ENCODE data around the gene RMND1. TPM values are rescaled to one million over a fixed set of nuclear protein-coding genes. Genes with fewer than 3 reads are reported as not detected.

RMND1 gene
- total and polyA plus RNA-seq, 12 donors, result 10.9 to 25.2 (median 14.7) TPM

GRCh38 chr6:151374036-151374683 is 77.8 kb downstream of the RMND1 start:
- peaks cover 0 to 42% (median 5%) of the 10 kb centered on the region in 9 donors for H3K36me3 ChIP-seq
- TF ChIP-seq CTCF (IDR thresholded peaks at IDR 0.05), result no peak
- no peaks in the 10 kb centered on the region for H3K27me3 ChIP-seq
- no peaks in the 10 kb centered on the region for H3K9me3 ChIP-seq
- H3K27ac ChIP-seq, result peak overlapping the region in 9 of 10 donors; percentile 16 to 77 (median 51)
- peaks cover 0 to 27% (median 15%) of the 10 kb centered on the region in 9 donors for H3K4me1 ChIP-seq
- 50 to 66% methylated on average over 5 of the region's 5 CpGs for WGBS, 2 donors
- ATAC-seq (peak; percentile 47 to 87 (median 78)), DNase-seq (peak in 1 of 2 donors; percentile 33)
- intact Hi-C loops (cut with DNase I), result no loop called here
- H3K4me3 ChIP-seq, result peak overlapping the region in 4 of 10 donors; percentile 3 to 19 (median 9)

GRCh38 chr6:151372164-151372563 is 79.8 kb downstream of the RMND1 start:
- Histone ChIP-seq H3K4me1 (peaks cover 0 to 27% (median 15%) of the 10 kb centered on the region in 9 donors), H3K36me3 (peaks cover 0 to 62% (median 5%) of the 10 kb centered on the region in 9 donors), H3K9me3 (no peaks in the 10 kb centered on the region), H3K27me3 (no peaks in the 10 kb centered on the region), H3K4me3 (no peak overlapping the region), H3K27ac (peak overlapping the region in 1 of 10 donors; percentile 21)
- no peak for DNase-seq
- no peak for ATAC-seq
- 81 to 85% methylated on average over 5 of the region's 5 CpGs for WGBS, 2 donors
- intact Hi-C loops (cut with DNase I), result no loop called here
- no peak for TF ChIP-seq CTCF (IDR thresholded peaks at IDR 0.05)

- WGBS, 2 donors, result 78 to 84% methylated on average over 6 of the region's 6 CpGs
- peak in 3 of 9 donors; percentile 5 to 21 (median 18) for TF ChIP-seq CTCF (IDR thresholded peaks at IDR 0.05)
- no peak overlapping the region for H3K4me3 ChIP-seq
- no peaks in the 10 kb centered on the region for H3K27me3 ChIP-seq
- peaks cover 0 to 23% (median 15%) of the 10 kb centered on the region in 9 donors for H3K4me1 ChIP-seq
- H3K36me3 ChIP-seq, result peaks cover 0 to 76% (median 18%) of the 10 kb centered on the region in 9 donors
- H3K27ac ChIP-seq, result no peak overlapping the region
- no peaks in the 10 kb centered on the region for H3K9me3 ChIP-seq
- ATAC-seq (no peak), DNase-seq (no peak)
- intact Hi-C loops (cut with DNase I), result no loop called here
Measured at GRCh38 chr6:151370509-151371078, 81.3 kb downstream of the RMND1 start.

GRCh38 chr6:151365233-151365632 is 86.7 kb downstream of the RMND1 start:
- DNase-seq (no peak), ATAC-seq (no peak)
- H3K9me3 ChIP-seq, result no peaks in the 10 kb centered on the region
- no peaks in the 10 kb centered on the region for H3K27me3 ChIP-seq
- peaks cover 0 to 95% (median 35%) of the 10 kb centered on the region in 9 donors for H3K36me3 ChIP-seq
- H3K27ac ChIP-seq, result no peak overlapping the region
- TF ChIP-seq CTCF (IDR thresholded peaks at IDR 0.05), result no peak
- H3K4me1 ChIP-seq, result no peaks in the 10 kb centered on the region
- H3K4me3 ChIP-seq, result no peak overlapping the region
- 90 to 95% methylated on average over 6 of the region's 6 CpGs for WGBS, 2 donors
- intact Hi-C loops (cut with DNase I), result no loop called here
